Measurements from ENCODE around the gene NCKIPSD.

DNA sequence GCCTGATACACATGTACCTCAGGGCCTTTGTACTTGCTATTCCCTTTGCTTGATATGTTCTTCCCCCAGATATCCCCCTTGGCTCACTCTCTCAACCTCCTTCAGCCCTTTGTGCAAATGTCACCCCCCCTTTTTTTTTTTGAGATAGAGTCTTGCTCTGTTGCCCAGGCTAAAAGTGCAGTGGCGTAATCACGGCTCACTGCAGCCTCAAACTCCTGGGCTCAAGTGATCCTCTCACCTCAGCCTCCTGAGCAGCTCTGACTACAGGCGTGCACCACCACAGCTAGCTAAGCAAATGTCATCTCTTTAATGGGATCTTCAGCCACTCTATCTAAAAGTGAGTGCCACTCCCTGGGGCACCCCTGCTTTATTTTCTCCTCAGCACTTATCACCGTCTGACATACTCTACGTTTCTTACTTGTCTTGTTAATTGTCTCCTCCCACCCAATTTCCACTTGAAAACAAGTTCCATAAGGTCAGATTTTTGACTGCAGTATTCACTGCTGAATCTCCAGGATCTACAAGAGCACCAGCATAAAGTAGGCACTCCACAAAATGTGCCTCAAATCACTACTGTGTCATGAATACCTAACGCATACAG is 16.7 kb upstream of the NCKIPSD start:
- TF ChIP-seq, protein P1, sequence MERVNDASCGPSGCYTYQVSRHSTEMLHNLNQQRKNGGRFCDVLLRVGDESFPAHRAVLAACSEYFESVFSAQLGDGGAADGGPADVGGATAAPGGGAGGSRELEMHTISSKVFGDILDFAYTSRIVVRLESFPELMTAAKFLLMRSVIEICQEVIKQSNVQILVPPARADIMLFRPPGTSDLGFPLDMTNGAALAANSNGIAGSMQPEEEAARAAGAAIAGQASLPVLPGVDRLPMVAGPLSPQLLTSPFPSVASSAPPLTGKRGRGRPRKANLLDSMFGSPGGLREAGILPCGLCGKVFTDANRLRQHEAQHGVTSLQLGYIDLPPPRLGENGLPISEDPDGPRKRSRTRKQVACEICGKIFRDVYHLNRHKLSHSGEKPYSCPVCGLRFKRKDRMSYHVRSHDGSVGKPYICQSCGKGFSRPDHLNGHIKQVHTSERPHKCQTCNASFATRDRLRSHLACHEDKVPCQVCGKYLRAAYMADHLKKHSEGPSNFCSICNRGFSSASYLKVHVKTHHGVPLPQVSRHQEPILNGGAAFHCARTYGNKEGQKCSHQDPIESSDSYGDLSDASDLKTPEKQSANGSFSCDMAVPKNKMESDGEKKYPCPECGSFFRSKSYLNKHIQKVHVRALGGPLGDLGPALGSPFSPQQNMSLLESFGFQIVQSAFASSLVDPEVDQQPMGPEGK (CRISPR knock-in tag; IDR thresholded peaks at IDR 0.05; ENCODE audit: borderline replicate concordance) = no peak
- TF ChIP-seq, protein P2, sequence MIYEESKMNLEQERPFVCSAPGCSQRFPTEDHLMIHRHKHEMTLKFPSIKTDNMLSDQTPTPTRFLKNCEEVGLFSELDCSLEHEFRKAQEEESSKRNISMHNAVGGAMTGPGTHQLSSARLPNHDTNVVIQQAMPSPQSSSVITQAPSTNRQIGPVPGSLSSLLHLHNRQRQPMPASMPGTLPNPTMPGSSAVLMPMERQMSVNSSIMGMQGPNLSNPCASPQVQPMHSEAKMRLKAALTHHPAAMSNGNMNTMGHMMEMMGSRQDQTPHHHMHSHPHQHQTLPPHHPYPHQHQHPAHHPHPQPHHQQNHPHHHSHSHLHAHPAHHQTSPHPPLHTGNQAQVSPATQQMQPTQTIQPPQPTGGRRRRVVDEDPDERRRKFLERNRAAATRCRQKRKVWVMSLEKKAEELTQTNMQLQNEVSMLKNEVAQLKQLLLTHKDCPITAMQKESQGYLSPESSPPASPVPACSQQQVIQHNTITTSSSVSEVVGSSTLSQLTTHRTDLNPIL (CRISPR knock-in tag; IDR thresholded peaks at IDR 0.05; ENCODE audit: low read depth) = no peak
- TF ChIP-seq ZNF70 (CRISPR knock-in tag; IDR thresholded peaks at IDR 0.05) = no peak

Measured in SK-N-SH treated with all-trans-retinoic acid at 6 μM for 48 hours (cell line).